Panc1 (cell line): Measurements from ENCODE around the gene ZNF593OS.

ENCODE experiments used
- POLR2AphosphoS5 ChIP-seq: IDR thresholded peaks from 2 replicates; pipeline ENCODE4 v1.6.1; 2012; ENCODE audit warnings: mild to moderate bottlenecking, low read depth, low read length, moderate library complexity
- REST ChIP-seq, 2 experiments: IDR thresholded peaks; 2 replicates each; pipeline ENCODE4 v1.6.1; 2011 to 2012; ENCODE audit warnings: low read depth in 2 of 2, control low read depth in 1 of 2, low read length in 1 of 2, mild to moderate bottlenecking in 1 of 2, moderate library complexity in 1 of 2; ENCODE audit not compliant: insufficient read depth in 1 of 2
- SIN3A ChIP-seq: IDR thresholded peaks from 2 replicates; pipeline ENCODE4 v1.6.1; 2012; ENCODE audit warnings: low read depth, mild to moderate bottlenecking, low read length, moderate library complexity, borderline replicate concordance; ENCODE audit not compliant: insufficient read depth
- TF ChIP-seq, protein P1 (sequence below): fragments of 450-650 bp; IDR thresholded peaks from 2 replicates; pipeline ENCODE4 v1.5.1; 2017; ENCODE audit warnings: mild to moderate bottlenecking

DNA sequence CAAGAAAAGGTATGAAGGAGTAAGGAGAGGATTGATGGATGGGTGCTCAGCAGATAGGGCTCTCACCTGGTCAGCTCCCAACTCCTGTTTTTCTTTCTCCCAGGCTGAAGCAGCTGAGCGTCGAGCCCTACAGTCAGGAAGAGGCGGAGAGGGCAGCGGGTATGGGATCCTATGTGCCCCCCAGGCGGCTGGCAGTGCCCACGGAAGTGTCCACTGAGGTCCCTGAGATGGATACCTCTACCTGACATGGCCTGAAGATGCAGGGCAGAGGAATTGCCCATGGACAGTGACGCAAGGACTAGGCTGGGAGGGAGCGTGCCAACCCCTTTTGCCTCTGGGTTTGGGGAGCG is 1.2 kb downstream of the ZNF593OS start:
- TF ChIP-seq, protein P1, sequence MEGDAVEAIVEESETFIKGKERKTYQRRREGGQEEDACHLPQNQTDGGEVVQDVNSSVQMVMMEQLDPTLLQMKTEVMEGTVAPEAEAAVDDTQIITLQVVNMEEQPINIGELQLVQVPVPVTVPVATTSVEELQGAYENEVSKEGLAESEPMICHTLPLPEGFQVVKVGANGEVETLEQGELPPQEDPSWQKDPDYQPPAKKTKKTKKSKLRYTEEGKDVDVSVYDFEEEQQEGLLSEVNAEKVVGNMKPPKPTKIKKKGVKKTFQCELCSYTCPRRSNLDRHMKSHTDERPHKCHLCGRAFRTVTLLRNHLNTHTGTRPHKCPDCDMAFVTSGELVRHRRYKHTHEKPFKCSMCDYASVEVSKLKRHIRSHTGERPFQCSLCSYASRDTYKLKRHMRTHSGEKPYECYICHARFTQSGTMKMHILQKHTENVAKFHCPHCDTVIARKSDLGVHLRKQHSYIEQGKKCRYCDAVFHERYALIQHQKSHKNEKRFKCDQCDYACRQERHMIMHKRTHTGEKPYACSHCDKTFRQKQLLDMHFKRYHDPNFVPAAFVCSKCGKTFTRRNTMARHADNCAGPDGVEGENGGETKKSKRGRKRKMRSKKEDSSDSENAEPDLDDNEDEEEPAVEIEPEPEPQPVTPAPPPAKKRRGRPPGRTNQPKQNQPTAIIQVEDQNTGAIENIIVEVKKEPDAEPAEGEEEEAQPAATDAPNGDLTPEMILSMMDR = no peak
- TF ChIP-seq REST (IDR thresholded peaks at IDR 0.05; ENCODE audit: insufficient read depth in 1 of 2, low read depth in 2 of 2, low read length in 1 of 2) (no peak), POLR2AphosphoS5 (no peak), SIN3A (no peak)
